Sigmoid colon (tissue), 4 donors: ENCODE measurements around the gene ATXN1.

ENCODE experiments used
- POLR2A ChIP-seq, 2 donors: fragments of 450-650 bp; IDR thresholded peaks; one replicate each; pipeline ENCODE4 v1.6.1; 2016; ENCODE audit warnings: antibody characterized with exemption in 2 of 2, mild to moderate bottlenecking in 2 of 2, moderate library complexity in 2 of 2
- POLR2AphosphoS5 ChIP-seq, 4 donors: sonication (generic); formaldehyde crosslinking; IDR thresholded peaks; one replicate each; pipeline ENCODE4 v1.6.1; 2017; ENCODE audit warnings: antibody characterized with exemption in 4 of 4
- TF ChIP-seq, protein P1 (sequence below), 4 experiments: fragments of 450-650 bp in 3 of 4; fragments of 200-600 bp in 1 of 4; IDR thresholded peaks; one replicate each; pipeline ENCODE4 v1.5.1; 2016 to 2019; ENCODE audit warnings: antibody characterized with exemption in 4 of 4, mild to moderate bottlenecking in 3 of 4, moderate library complexity in 2 of 4

DNA sequence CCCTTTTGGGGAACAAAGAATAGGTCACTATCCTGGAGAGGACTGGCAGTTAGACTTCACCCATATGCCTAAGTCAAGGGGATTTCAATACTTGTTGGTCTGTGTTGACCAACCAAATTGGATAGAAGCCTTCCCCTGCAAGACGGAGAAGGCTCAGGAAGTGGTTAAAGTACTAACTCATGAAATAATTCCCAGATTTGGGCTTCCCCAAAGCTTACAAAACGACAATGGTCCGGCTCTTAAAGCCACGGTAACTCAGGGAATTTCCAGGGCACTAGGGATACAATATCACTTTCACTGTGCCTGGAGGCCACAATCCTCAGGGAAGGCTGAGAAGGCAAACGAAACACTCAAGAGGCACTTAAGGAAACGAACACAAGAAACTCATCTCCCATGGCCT is 299.8 kb downstream of the ATXN1 start:
- TF ChIP-seq, protein P1, sequence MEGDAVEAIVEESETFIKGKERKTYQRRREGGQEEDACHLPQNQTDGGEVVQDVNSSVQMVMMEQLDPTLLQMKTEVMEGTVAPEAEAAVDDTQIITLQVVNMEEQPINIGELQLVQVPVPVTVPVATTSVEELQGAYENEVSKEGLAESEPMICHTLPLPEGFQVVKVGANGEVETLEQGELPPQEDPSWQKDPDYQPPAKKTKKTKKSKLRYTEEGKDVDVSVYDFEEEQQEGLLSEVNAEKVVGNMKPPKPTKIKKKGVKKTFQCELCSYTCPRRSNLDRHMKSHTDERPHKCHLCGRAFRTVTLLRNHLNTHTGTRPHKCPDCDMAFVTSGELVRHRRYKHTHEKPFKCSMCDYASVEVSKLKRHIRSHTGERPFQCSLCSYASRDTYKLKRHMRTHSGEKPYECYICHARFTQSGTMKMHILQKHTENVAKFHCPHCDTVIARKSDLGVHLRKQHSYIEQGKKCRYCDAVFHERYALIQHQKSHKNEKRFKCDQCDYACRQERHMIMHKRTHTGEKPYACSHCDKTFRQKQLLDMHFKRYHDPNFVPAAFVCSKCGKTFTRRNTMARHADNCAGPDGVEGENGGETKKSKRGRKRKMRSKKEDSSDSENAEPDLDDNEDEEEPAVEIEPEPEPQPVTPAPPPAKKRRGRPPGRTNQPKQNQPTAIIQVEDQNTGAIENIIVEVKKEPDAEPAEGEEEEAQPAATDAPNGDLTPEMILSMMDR (IDR thresholded peaks at IDR 0.05) = no peak
- TF ChIP-seq POLR2A (IDR thresholded peaks at IDR 0.05) = no peak
- no peak for TF ChIP-seq POLR2AphosphoS5 (IDR thresholded peaks at IDR 0.05)
